Breast epithelium (tissue), 3 donors: ENCODE data around the gene DIP2B.

Source experiments
- POLR2A ChIP-seq: fragments of 450-650 bp; IDR thresholded peaks from one replicate; pipeline ENCODE4 v1.6.1; 2016; ENCODE audit warnings: antibody characterized with exemption, mild to moderate bottlenecking, moderate library complexity
- POLR2AphosphoS5 ChIP-seq, 3 donors: sonication (generic); formaldehyde crosslinking; IDR thresholded peaks; one replicate each; pipeline ENCODE4 v1.6.1; 2017; ENCODE audit warnings: antibody characterized with exemption in 3 of 3
- TF ChIP-seq, protein P1 (sequence below), 3 donors: fragments of 450-650 bp; IDR thresholded peaks; one replicate each; pipeline ENCODE4 v1.5.1; 2016 to 2017; ENCODE audit warnings: antibody characterized with exemption in 3 of 3, mild to moderate bottlenecking in 3 of 3, moderate library complexity in 3 of 3

DNA sequence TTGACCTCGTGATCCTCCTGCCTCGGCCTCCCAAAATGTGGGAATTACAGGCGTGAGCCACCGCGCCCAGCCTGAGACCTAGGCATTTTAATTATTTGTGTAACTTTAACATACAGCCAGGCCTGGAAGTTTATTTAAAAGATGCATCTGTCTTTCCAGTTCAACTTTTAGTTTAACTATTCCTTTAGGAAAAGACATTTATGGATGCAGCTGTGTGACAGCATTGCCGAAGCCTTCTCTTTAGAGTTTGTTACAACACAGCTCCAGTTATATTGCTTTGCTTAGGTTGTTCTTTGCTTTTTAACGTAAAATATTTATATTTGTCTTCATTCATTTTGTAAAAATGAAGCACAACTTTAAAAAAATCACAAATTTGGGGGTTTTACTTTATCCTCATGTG, 67.0 kb downstream of the DIP2B start:
- TF ChIP-seq POLR2A (no peak), POLR2AphosphoS5 (IDR thresholded peaks at IDR 0.05) (no peak)
- TF ChIP-seq, protein P1, sequence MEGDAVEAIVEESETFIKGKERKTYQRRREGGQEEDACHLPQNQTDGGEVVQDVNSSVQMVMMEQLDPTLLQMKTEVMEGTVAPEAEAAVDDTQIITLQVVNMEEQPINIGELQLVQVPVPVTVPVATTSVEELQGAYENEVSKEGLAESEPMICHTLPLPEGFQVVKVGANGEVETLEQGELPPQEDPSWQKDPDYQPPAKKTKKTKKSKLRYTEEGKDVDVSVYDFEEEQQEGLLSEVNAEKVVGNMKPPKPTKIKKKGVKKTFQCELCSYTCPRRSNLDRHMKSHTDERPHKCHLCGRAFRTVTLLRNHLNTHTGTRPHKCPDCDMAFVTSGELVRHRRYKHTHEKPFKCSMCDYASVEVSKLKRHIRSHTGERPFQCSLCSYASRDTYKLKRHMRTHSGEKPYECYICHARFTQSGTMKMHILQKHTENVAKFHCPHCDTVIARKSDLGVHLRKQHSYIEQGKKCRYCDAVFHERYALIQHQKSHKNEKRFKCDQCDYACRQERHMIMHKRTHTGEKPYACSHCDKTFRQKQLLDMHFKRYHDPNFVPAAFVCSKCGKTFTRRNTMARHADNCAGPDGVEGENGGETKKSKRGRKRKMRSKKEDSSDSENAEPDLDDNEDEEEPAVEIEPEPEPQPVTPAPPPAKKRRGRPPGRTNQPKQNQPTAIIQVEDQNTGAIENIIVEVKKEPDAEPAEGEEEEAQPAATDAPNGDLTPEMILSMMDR (IDR thresholded peaks at IDR 0.05), result no peak
